GM18498 (cell line): Measurements from ENCODE around the gene AKT3.
"Not testable (repeated sequence)": the region's sequence is repeated elsewhere in the genome, so short reads cannot be mapped to it uniquely, and the experiment has no call there.

Experiments used
- ATAC-seq: cut with Tn5 transposase; IDR thresholded peaks from one replicate; pipeline ENCODE4 v1.9.1; 2021; ENCODE audit warnings: mild to moderate bottlenecking, moderate library complexity; ENCODE audit not compliant: unreplicated experiment

Gene AKT3

GRCh38 chr1:243850202-243850451, at the start of gene AKT3:
Gene AKT3, minus strand, starts transcription at chr1:243850243. Its CDS starts 7,073 bp downstream, at chr1:243843170.
- peak; percentile 64 for ATAC-seq

- no peak for ATAC-seq
These were observed 48.2 kb upstream of the AKT3 start for GRCh38 chr1:243898278-243898677.

GRCh38 chr1:243896313-243896712, 46.3 kb upstream of the AKT3 start:
- no peak for ATAC-seq

GRCh38 chr1:243892456-243892855, 42.4 kb upstream of the AKT3 start:
- no peak for ATAC-seq

- no peak for ATAC-seq
These were observed 40.5 kb upstream of the AKT3 start for GRCh38 chr1:243890576-243890975.

GRCh38 chr1:243885806-243886205, 35.8 kb upstream of the AKT3 start:
- no peak for ATAC-seq

GRCh38 chr1:243884603-243885002, 34.6 kb upstream of the AKT3 start:
- no peak for ATAC-seq

- ATAC-seq: no peak
These were observed 33.5 kb upstream of the AKT3 start for GRCh38 chr1:243883551-243883950.

- ATAC-seq: no peak
These were observed 32.2 kb upstream of the AKT3 start for GRCh38 chr1:243882276-243882675.

- ATAC-seq: not testable (repeated sequence)
These were observed 27.0 kb upstream of the AKT3 start for GRCh38 chr1:243877058-243877457.

GRCh38 chr1:243855616-243856318, 5.7 kb upstream of the AKT3 start:
- no peak for ATAC-seq

- ATAC-seq: no peak
These were observed 1.7 kb upstream of the AKT3 start for GRCh38 chr1:243851765-243852164.

- ATAC-seq: no peak
These were observed 1.3 kb upstream of the AKT3 start for GRCh38 chr1:243851257-243851756.

- ATAC-seq: peak; percentile 48
These were observed 611 bp upstream of the AKT3 start for GRCh38 chr1:243850452-243851256.

- ATAC-seq: peak; percentile 30
These were observed 432 bp downstream of the AKT3 start for GRCh38 chr1:243849421-243850201.

- no peak for ATAC-seq
These were observed 1.1 kb downstream of the AKT3 start for GRCh38 chr1:243848858-243849420.

GRCh38 chr1:243848165-243848857, 1.7 kb downstream of the AKT3 start:
- no peak for ATAC-seq

GRCh38 chr1:243846761-243847160, 3.3 kb downstream of the AKT3 start:
- no peak for ATAC-seq

GRCh38 chr1:243845888-243846287, 4.2 kb downstream of the AKT3 start:
- ATAC-seq: no peak

- no peak for ATAC-seq
These were observed 5.9 kb downstream of the AKT3 start for GRCh38 chr1:243844186-243844585.
